ENCODE data around the gene C1D.

The C1D gene

DNA sequence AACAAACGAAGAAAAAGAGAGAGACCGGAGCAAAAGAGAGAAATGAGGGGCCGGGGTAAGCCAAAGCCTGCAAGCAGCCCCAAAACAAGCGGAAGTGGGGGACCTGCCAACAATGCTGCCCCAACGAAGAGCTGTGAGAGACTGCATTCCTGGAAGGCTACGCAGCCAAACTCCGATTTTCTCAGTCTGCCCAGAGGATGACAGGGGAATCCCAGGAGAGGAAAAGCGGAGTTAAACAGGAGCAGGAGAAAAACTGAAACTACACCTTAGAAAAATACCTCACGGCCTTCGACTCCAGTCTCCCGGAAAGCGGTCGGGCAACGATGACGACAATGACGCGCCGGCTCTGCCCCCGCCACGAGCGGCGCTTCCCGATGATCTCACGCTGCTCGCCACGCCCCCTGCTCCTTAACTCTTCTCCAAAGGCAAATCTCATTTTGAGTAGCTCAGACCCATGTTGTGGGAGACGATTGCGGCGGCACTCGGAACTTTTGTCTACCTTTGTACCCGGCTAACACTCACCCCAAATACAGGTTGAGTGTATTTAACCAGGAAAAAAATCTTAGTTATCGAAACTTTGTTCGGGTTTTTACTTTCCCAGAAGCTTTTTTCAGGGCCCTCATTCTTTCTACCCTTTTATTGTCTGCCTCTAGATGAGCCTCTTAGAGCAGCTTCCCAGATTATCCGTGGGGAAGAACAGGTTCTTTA is at the start of gene C1D:
Gene C1D (minus strand): TSS at position 325 of the 708 bp plus-strand sequence. CDS start 15,694 bp downstream, outside the sequence.
- DNase-seq (ENCODE audit: low read depth in 1 of 2, low spot score in 1 of 2), result peak; percentile 49 to 90
- no peak for TF ChIP-seq JUND (IDR thresholded peaks at IDR 0.05; ENCODE audit: low read depth)
- in situ Hi-C loops (cut with HindIII; ENCODE audit: low pct_unique_long_range_greater_than_20kb, low sequenced_read_pairs), result no loop called here

DNA sequence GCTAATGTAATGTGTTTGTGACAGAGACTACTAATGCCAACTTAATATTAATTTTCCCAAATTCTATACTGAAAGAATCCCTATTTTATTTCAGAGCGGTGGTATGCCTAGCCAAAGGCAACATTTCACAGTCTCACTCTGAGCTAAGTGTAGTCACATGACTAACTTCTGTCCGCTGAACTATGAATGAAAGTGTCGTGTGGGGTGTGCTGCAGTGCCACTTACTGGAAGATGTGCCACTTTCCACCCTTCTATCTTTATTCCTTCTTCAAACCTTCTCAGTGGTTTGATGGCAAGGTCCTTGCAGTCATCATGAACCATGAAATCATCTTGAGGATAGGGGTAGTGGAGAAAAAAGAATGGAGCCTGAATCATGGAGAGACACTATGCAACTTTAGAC is 47.3 kb upstream of the C1D start:
- in situ Hi-C loops (cut with HindIII; ENCODE audit: low pct_unique_long_range_greater_than_20kb, low sequenced_read_pairs), result no loop called here
- DNase-seq (ENCODE audit: low read depth in 1 of 2, low spot score in 1 of 2), result peak in 1 of 2 experiments; percentile 18
- no peak for TF ChIP-seq JUND (IDR thresholded peaks at IDR 0.05; ENCODE audit: low read depth)

- no peak for TF ChIP-seq JUND (IDR thresholded peaks at IDR 0.05; ENCODE audit: low read depth)
- no peak for DNase-seq (ENCODE audit: low read depth in 1 of 2, low spot score in 1 of 2)
- in situ Hi-C loops (cut with HindIII; ENCODE audit: low pct_unique_long_range_greater_than_20kb, low sequenced_read_pairs), result no loop called here
These were observed 45.3 kb upstream of the C1D start for GRCh38 chr2:68108120-68108519.

GRCh38 chr2:68107475-68107874 is 44.7 kb upstream of the C1D start:
- in situ Hi-C loops (cut with HindIII; ENCODE audit: low pct_unique_long_range_greater_than_20kb, low sequenced_read_pairs), result no loop called here
- no peak for TF ChIP-seq JUND (IDR thresholded peaks at IDR 0.05; ENCODE audit: low read depth)
- no peak for DNase-seq (ENCODE audit: low read depth in 1 of 2, low spot score in 1 of 2)

GRCh38 chr2:68104111-68104835 is 41.5 kb upstream of the C1D start:
- TF ChIP-seq JUND (IDR thresholded peaks at IDR 0.05; ENCODE audit: low read depth), result no peak

GRCh38 chr2:68103709-68104055 is 40.9 kb upstream of the C1D start:
- in situ Hi-C loops (cut with HindIII; ENCODE audit: low pct_unique_long_range_greater_than_20kb, low sequenced_read_pairs), result no loop called here
- TF ChIP-seq JUND (IDR thresholded peaks at IDR 0.05; ENCODE audit: low read depth), result no peak
- no peak for DNase-seq (ENCODE audit: low read depth in 1 of 2, low spot score in 1 of 2)

More at GRCh38 chr2:68104111-68104835, 41.5 kb upstream of the C1D start:
- in situ Hi-C loops (cut with HindIII; ENCODE audit: low pct_unique_long_range_greater_than_20kb, low sequenced_read_pairs), result no loop called here
- no peak for DNase-seq (ENCODE audit: low read depth in 1 of 2, low spot score in 1 of 2)

- in situ Hi-C loops (cut with HindIII; ENCODE audit: low pct_unique_long_range_greater_than_20kb, low sequenced_read_pairs), result no loop called here
- no peak for TF ChIP-seq JUND (IDR thresholded peaks at IDR 0.05; ENCODE audit: low read depth)
- DNase-seq (ENCODE audit: low read depth in 1 of 2, low spot score in 1 of 2), result no peak
These were observed 40.4 kb upstream of the C1D start for GRCh38 chr2:68103030-68103708.

DNA sequence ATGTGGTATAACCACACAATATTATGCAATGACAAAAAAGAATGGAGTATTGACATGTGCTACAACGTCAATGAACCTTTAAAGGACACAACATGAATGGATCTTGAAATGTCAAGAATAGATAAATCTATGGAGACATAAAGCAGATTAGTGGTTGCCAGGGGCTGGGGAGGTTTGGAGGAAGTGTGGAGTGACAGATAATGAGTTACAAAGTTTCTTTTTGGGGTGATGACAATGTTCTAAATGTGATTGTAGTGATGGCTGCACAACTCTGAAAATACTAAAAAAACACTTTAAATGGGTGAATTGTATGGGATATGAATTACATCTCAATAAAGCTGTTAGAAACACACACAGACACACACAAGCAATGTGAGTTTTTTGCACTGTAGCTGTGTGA is 37.4 kb upstream of the C1D start:
- no peak for DNase-seq (ENCODE audit: low read depth in 1 of 2, low spot score in 1 of 2)
- in situ Hi-C loops (cut with HindIII; ENCODE audit: low pct_unique_long_range_greater_than_20kb, low sequenced_read_pairs), result no loop called here
- TF ChIP-seq JUND (IDR thresholded peaks at IDR 0.05; ENCODE audit: low read depth), result no peak

GRCh38 chr2:68099260-68099659 is 36.5 kb upstream of the C1D start:
- no peak for TF ChIP-seq JUND (IDR thresholded peaks at IDR 0.05; ENCODE audit: low read depth)
- no peak for DNase-seq (ENCODE audit: low read depth in 1 of 2, low spot score in 1 of 2)
- in situ Hi-C loops (cut with HindIII; ENCODE audit: low pct_unique_long_range_greater_than_20kb, low sequenced_read_pairs), result no loop called here

- no peak for TF ChIP-seq JUND (IDR thresholded peaks at IDR 0.05; ENCODE audit: low read depth)
- DNase-seq (ENCODE audit: low read depth in 1 of 2, low spot score in 1 of 2), result no peak
- in situ Hi-C loops (cut with HindIII; ENCODE audit: low pct_unique_long_range_greater_than_20kb, low sequenced_read_pairs), result no loop called here
These were observed 35.5 kb upstream of the C1D start for GRCh38 chr2:68098291-68098797.

DNA sequence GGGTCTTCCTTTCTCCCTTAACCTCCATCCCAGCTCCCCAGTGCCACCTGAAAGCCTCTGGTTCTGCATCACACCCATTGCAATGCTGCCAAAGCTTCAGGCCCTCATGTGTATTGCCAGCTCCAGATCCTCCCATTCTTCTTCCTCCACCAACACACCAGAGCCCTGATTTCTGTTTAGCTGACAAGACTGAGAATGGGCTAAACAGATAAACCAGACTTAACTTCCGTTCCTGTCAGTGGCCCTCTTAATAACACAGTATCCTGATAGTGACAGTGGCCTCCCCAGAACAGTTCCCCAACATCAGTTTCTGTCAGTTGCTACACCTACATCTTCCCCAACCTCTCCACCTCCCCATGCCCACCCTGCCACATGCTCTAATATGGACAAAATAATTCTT is 31.3 kb upstream of the C1D start:
- in situ Hi-C loops (cut with HindIII; ENCODE audit: low pct_unique_long_range_greater_than_20kb, low sequenced_read_pairs), result no loop called here
- TF ChIP-seq JUND (IDR thresholded peaks at IDR 0.05; ENCODE audit: low read depth), result no peak
- DNase-seq (ENCODE audit: low read depth in 1 of 2, low spot score in 1 of 2), result no peak

DNA sequence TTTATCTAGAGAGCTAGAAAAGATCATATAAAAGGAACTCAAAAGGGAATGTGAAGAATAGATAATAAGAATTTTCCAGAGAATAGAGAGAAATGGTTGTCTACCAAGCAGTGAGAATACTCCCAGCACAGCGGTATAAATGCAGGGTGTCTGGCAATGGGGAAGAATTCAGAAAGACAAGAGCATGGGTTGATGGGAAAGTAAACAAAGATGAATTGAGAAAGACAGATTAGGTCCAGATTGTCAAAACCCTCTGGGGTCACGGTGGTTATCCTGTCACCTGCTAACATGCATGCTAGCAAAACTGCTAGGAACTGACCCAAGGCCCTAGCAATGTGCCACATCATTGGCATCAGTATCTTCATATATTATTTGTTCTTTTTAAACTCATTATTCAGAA is 30.8 kb upstream of the C1D start:
- TF ChIP-seq JUND (IDR thresholded peaks at IDR 0.05; ENCODE audit: low read depth), result no peak
- in situ Hi-C loops (cut with HindIII; ENCODE audit: low pct_unique_long_range_greater_than_20kb, low sequenced_read_pairs), result no loop called here
- DNase-seq (ENCODE audit: low read depth in 1 of 2, low spot score in 1 of 2), result no peak
